Activated CD4-positive, alpha-beta T cell treated with anti-CD3 and anti-CD28 coated beads for 1 hour (primary cell): ENCODE data around the gene TMEM171.

Experiments used
- DNase-seq: peaks from one replicate; pipeline ENCODE4 v3.0.0-alpha.2; 2020

The TMEM171 gene

DNA sequence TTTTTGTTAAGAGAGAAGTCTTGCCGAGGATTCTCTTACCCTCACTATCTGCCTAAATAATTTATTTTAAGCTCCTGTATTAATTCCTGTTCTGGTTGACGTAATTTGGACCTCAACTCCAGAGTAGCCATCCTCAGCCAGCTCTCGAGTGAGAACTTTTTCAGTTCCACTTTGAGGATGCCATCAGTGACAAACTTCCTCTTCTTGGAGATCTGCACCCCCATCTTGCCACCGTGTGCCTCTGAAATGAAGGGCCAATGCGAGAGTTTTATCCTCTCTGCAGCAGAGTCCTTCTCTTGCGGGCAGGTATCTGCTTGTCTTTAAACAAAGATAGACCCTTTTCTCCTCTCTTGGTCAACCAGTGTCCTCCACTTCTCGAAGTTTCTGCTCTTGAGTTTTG, 33.1 kb downstream of the TMEM171 start:
- no peak for DNase-seq

DNA sequence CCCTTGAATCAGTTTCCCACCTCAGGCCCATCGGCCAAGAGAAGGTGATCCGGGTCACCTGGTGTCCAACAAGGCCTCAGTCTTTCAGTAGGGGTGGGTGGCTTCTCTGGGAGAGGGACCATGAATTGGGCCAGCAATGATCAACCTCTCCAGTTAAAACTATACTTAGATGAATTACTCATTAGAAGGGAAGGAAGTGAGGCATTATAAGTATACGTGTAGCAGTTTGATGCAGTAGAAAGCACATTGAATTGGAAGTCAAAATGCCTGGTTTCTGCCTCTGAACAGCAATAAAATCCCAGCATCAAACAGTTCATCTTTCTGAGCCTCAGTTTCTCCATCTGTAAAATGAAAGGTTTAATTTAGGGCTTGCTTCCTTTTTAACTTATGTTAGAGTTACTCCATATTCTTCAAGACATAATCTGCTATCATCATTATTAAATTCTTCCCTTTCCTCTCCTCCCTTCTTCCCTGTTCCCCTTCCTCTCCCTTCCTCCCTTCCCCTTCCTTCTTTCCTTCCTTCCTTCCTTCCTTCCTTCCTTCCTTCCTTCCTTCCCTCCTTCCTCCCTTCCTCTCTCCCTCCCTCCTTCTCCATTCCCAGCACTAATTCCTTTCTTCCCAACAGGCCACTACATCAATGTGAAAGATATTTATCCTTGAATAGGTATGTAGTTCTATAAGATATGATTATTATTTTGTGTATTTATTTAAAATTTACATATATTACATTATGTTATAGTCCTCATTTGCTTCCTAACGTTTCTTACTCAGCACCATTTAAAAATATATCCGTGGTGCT, 34.0 kb downstream of the TMEM171 start:
- DNase-seq: no peak

DNA sequence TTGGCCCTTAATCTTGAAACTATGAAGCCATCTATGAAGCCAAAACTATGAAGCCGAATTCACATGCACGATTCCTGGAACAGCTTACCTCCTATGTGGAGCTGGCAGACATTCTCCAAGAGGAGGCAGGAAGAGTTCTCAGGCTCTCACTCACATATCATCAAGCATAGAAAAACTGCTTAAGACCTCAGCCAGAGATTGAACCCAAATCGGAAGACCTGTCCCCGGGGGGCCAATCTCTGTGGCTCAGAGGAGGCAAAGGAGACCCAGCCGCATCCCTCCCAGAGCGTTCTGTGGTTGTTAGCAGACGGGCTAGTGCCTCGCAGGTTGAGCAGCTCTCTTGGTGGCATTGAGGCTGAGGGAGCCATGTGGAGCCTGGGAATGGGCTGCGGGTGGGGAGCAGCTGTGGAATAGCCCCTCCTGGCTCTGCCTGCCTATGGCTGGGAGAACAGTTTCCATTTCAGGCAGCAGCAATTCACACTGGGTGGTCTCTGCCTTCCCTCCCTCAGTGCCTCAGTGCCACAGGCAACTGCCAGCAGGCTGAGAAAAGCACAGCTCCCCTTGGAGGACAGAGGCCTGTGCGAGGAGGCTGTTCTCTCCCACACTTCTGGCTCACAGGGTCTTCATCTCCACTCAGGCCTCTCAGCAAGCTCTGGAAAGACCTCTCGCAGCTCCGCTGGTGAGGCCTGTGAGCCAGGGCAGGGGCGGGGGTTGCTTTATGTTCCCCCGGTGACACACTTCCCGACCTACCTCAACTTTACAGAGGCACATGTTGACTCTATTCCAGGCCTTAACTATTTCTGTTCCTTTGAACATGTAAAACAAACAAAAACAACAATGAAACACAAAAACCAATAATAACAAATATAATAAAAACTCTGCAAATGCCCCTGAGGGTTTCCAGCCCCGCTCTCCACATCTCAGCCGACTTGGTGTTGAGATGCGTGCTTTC, 35.2 kb downstream of the TMEM171 start:
- DNase-seq: no peak

DNA sequence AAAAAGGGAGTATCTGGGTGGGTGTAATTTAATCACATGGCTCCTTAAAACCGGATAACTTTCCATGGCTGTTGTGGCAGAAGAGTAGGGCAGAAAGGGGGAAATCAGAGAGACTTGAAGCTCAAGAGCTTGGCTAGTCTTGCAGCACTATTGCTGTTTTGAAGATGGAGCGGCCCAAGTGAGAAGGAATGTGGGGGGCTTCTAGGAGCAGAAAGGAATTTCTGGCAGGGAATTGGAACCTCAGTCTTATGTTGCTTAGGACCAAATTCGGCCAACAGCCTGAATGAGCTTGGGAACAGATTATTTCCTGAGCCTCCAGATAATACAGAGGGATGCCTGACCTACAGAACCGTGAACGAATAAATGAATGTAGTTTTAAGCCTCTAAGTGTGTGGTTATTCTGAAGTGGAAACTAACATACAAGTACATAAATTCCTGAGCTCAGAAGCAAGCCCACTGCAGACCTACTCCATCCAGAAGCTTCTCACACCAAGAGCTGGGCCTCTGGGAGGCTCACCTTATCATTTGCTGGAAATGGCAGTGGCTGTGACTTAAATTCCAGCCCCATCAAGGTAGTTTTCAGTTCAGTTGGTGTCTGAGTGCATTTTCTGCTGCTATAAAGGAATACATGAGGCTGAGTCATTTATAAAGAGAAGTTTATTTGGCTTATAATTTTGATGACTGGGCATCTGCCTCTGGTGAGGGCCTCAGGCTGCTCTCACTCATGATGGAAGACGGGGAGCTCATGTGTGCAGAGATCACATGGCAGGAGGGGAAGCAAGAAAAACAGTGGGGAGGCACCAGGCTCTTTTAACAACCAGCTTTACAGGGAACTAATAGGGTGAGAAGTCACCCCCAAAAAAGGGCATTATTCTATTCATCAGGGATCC, 37.3 kb downstream of the TMEM171 start:
- no peak for DNase-seq

DNA sequence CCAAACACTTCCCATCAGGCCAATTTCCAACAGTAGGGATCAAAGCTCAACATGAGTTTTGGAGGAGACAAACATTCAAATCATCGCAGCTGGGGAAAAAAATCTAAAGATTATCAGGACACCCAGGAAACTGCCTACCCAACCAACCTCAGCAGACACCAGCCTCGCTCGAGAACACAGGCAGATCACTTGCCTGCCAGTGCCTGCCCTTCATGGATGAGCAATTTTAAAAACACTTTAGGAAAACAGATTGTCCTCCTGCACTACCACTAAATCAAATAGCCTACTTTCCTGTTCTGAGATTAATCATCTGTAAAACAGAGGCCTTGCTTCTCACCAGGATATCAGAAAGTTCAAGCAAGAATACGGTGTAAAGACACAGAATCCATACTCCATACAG, 37.9 kb downstream of the TMEM171 start:
- DNase-seq: no peak

DNA sequence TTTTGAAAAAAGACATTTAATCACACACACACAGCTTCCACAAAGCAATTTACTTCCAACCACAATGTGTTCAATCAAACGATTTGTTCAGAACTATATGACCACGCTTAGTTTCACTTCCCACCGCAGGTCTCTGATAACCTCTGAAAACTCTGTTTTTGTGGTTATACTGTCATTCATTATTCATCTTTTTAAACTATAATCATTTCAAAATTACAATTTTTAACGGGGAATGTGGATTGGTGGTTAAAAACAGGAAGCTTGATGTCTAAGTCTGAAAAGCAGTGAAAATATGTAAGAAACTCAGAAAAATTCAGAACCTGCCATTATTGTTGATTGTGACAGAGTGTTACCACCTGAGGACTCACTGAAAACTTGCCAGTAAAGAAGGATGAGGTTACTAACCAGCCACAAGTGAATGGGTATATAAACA, 39.9 kb downstream of the TMEM171 start:
- DNase-seq: no peak

DNA sequence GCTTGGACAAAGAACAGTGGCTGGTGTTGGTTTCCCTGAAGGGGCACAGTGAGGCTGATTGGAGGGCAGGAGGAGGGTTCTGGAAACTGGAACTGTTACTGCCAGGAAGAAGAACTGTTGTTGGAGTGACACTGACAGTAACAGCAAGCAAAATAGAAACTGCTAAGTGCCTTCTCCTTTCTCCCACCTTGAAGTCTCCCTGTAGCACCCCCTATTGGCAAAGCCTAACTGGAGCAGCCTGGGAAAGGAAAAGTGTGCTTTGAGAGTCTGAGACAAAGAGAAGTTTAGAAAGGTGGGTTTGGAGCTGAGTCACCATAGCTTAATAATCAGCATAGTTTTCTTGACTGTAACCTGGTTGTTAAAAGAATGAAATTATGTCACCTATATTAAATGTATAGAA, 50.1 kb downstream of the TMEM171 start:
- no peak for DNase-seq

DNA sequence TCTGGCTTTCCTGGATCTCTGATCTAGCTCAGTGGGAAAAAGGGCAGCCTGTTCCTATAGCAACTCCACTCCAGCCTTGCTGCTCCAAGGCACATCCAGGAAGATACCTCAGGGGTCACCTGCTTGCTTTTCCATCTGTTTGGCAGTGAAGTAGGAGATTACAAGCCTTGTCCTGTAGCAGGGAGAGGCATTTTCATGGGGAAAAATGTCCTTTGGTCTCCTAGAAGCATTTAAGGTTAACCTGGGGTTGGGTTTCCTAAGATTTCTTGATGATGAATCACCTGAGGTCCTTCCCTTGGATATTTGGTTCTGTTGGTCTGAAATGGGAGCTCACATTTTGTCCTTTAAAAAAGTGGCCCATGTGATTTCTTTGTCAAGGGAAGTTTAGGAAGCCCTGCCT, 51.1 kb downstream of the TMEM171 start:
- DNase-seq: no peak

DNA sequence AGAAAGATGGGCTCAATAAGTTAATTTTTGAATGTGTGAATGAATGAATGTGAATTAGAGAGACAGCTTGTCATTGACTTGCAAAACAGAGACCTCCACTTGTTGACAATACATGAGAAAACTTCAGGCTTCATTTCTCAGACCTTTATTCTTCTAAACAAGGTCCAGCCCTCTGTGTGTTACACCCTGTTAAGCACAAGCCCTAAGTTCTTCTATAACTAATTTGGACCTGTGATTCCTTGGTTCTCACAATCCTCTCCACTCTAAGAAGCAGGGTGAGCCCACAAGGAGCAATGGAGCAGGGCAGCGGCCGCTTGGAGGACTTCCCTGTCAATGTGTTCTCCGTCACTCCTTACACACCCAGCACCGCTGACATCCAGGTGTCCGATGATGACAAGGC, 52.6 kb downstream of the TMEM171 start, which contains the start of gene TMEM174:
Gene TMEM174 (plus strand): TSS at position 243 of the 400 bp plus-strand sequence. CDS start 51 bp downstream, at position 294.
- DNase-seq: no peak

DNA sequence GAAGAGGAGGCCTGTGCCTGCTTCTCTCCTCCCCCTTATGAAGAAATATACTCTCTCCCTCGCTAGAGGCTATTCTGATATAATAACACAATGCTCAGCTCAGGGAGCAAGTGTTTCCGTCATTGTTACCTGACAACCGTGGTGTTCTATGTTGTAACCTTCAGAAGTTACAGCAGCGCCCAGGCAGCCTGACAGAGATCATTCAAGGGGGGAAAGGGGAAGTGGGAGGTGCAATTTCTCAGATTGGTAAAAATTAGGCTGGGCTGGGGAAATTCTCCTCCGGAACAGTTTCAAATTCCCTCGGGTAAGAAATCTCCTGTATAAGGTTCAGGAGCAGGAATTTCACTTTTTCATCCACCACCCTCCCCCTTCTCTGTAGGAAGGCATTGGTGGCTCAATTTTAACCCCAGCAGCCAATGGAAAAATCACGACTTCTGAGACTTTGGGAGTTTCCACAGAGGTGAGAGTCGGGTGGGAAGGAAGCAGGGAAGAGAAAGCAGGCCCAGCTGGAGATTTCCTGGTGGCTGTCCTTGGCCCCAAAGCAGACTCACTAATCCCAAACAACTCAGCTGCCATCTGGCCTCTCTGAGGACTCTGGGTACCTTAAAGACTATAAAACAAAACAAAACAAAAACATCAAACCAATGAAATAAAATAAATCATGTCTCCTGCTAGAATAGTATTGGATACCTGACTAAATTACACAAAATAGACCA, 53.9 kb downstream of the TMEM171 start:
- DNase-seq: no peak

DNA sequence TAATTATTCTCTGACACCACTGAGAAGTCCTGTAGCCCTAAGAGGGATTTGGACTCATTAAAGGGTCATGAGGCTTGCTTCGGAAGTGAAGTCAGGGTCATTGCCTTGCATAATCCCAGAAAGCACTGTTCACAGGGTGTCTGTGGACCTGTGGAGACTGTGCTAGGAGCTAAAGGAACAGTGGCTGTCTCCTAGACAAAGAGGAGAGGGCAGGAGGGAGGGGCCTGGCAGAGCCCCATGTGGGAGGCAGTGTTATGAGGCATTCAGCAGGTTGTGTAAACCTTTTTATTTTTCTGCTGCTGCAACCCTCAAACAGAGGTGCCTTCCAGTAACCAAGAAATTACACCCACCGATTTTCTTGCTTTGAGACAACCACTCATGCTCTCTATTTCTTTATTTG, 55.9 kb downstream of the TMEM171 start:
- DNase-seq: no peak

DNA sequence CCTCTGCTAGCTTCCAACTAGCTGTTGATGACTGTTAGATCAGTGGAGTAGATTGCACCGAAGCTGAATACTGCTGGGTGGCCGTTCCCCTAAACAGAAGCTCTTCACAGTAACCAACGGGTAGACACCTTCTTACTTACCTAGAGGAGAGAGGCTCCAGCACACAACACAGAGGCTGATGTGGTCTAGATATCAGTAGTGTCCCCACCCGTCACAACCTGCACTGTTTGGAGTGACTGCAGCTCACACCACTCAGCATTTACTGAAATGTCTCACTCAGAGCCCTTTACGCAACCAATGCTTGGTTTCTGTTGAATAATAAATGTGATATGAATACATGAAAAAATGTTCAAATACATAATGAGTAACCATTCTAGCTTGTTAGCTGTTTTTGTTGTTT, 57.9 kb downstream of the TMEM171 start:
- no peak for DNase-seq

DNA sequence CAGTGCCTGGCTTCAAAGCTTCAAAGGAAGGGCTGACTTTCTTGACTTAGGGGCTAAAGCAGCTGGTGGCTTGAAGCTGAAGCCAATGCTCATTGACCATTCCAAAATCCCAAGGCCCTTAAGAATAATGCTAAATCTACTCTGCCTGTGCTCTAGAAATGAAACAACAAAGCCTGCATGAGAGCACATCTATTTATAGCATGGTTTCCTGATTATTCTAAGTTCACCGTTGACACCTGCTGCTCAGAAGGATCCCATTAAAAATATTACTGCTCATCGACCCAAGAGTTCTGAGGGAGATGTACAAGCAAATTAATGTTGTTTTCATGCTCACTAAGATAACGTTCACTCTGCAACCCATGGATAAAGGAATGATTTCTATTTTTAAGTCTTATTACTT, 59.4 kb downstream of the TMEM171 start:
- no peak for DNase-seq

DNA sequence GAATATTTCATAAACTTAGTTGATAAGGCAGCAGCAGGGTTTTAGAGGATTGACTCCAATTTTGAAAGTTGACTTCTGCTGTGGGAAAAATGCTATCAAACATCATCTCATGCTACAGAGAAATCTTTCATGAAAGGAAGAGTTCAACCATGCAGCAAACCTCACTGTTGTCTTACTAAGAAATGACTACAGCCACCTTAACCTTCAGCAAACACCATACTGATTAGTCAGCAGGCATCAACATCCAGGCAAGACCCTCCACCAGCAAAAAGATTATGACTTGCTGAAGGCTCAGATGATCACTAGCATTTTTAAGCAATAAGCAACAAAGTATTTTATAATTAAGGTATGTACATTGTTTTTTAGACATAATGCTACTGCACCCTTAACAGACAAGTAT, 60.2 kb downstream of the TMEM171 start:
- DNase-seq: no peak
